ENCODE measurements around the gene AHDC1. TPM values are rescaled to one million over a fixed set of nuclear protein-coding genes. Genes with fewer than 3 reads are reported as not detected.

The AHDC1 gene
- total and polyA plus RNA-seq, 9 of the 15 experiments (the other 6 are each of a cell fraction or from before 2014, with no cell fraction given), result 0.21 to 36.4 (median 4.7) TPM

DNA sequence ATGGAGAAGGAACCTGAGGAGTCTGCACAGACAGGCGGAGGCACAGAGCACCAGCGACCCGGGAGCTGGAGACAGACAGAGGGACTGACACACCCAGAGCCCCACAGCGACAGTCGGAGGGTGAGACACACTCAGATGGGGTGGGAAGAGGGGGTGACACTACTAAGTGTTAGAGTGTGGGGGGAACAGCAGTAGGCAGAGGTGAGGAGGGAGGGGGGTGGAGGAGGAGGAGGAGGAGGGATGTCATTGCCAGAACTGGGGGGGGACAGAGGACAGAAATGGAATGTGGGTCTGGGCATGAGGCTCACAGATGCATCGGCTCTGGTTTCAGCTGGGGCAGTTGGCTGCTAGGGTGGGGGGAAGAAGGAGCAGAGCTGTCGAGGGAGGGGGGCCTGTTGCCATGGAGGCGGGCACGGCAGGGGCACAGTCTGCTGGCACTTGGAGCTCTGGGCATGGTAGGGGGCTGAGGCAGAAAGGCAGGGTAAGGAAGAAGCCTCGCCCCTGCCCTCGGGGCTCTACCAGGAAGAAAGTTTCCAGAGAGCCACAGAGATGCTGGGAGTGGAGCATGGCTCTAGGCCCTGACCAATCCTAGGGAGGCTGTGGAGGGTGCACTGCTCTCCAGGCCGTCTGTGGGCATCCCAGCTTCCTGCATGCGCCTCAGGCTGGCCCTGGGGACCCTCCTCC, 37.3 kb downstream of the AHDC1 start (continued):
- TF ChIP-seq DACH1 (IDR thresholded peaks at IDR 0.05; ENCODE audit: partially characterized antibody) (no peak), ZNF584 (CRISPR knock-in tag; IDR thresholded peaks at IDR 0.05; ENCODE audit: low read depth) (no peak), TCF7 (IDR thresholded peaks at IDR 0.05; ENCODE audit: borderline replicate concordance) (no peak), GABPB1 (CRISPR knock-in tag; IDR thresholded peaks at IDR 0.05) (no peak), ZKSCAN3 (CRISPR knock-in tag; IDR thresholded peaks at IDR 0.05) (no peak), PHB2 (IDR thresholded peaks at IDR 0.05; ENCODE audit: low read depth) (no peak), BHLHE40 (IDR thresholded peaks at IDR 0.05; ENCODE audit: low read length) (no peak)

DNA sequence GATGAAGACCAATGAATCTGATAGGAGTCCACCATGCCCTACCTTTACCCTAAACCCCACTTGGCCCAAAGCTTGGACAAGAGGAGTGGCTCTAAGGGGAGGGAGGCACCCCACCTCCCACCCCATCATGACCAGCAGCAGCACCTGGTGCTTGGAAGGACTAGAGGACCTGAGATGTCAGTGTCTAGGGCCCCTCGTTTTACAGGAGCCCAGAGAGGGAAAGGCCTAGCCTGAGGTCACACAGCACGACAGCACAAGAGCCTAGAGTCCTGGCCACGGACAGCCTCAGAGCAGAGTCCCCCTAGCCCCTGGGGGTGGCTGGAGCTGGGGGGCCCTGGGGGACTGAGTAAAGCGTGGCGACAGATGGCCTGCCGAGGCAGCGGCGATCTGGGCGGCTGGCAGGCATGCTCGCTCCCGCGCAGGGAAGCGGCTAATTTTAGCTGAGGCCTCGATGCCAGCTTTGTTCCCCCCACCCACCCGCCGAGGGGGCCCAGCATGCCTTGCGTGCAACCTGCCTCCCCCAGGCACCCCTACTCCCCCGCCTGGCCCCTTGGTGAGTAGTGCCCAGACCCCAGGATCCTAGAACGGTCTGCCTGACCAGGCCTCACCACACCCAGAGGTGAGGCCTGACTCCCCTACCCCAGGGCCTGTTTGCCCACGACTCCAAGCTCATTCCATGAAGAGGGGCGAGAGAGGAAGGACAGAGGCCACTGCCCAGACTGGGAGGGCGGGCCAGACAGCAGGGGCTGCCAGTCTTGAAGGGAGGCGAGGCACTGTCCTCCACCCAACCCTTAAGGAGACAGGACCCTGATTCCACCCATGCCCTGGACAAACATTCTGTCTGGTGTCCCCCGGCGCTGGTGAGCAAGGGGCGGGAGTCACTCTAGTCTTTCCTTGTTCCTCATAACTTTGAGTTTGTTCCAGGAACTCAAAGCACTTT, 39.0 kb downstream of the AHDC1 start:
- Histone ChIP-seq H3K4me3 (no peak overlapping the region), H3K36me3 (ENCODE audit: control insufficient read depth, insufficient read depth, low read length) (peaks cover 22% of the 10 kb centered on the region; the same call in 2 of the 3 replicates), H3K9me1 (ENCODE audit: control insufficient read depth, insufficient read depth, low read length) (peaks cover 11% of the 10 kb centered on the region), H3K27me3 (ENCODE audit: control insufficient read depth in 2 of 2, insufficient read depth in 2 of 2, low read length in 2 of 2) (no peaks in the 10 kb centered on the region), H3K9me3 (replicated peaks; ENCODE audit: control insufficient read depth, insufficient read depth, low read depth, low read length) (no peaks in the 10 kb centered on the region), H3K4me2 (ENCODE audit: insufficient read depth, low read length) (no peak overlapping the region), H3K4me1 (replicated peaks in 1 of 2; ENCODE audit: control insufficient read depth in 2 of 2, insufficient read depth in 2 of 2, low read length in 2 of 2) (peaks cover 68 to 98% of the 10 kb centered on the region in 2 experiments), H4K20me1 (replicated peaks; ENCODE audit: control insufficient read depth, insufficient read depth, low read length) (peaks cover 26% of the 10 kb centered on the region), H3K27ac (ENCODE audit: extremely low read depth, low read depth, low read length) (peak overlapping the region; percentile 73; the same call in 2 of the 3 replicates), H2AFZ (ENCODE audit: low read depth, low read length) (no peak overlapping the region), H3K9ac (ENCODE audit: insufficient read depth in 1 of 2, low read depth in 2 of 2, low read length in 2 of 2) (peak overlapping the region in 1 of 2 experiments; percentile 89; a peak in 2 of 4 replicates), H3K79me2 (ENCODE audit: control insufficient read depth, insufficient read depth, low read length) (peaks cover 75% of the 10 kb centered on the region)
- DNase-seq (ENCODE audit: extremely low read depth in 1 of 4, low spot score in 3 of 4), result no peak
- ChIA-PET CTCF (ENCODE audit: low intra/inter-chr PET ratio) (no interaction called here), POLR2A (interaction anchor here (0.6 to 1.9 kb wide), 9 partner anchors 8 to 87 kb away, joined by 3 to 4 read pairs (median 3); partner anchors contain the start of gene WASF2)
- no peak for ATAC-seq
- intact Hi-C loops (cut with micrococcal nuclease), result no loop called here
- BruUV-seq (replicated peaks), result no TSS peak
- in situ Hi-C loops (cut with MboI), result no loop called here
- no peak for FAIRE-seq
- WGBS (ENCODE audit: insufficient coverage, low coverage, missing lambda C conversion rate), result 90% methylated on average over 24 of the region's 26 CpGs
- TF ChIP-seq KDM5B (IDR thresholded peaks at IDR 0.05; ENCODE audit: insufficient replicate concordance, low read depth, low read length) (no peak), ZNF57 (CRISPR knock-in tag; IDR thresholded peaks at IDR 0.05) (no peak), MCM5 (IDR thresholded peaks at IDR 0.05; ENCODE audit: low read depth) (no peak), ZNF121 (CRISPR knock-in tag; conservative IDR thresholded peaks at IDR 0.05) (no peak), CC2D1A (IDR thresholded peaks at IDR 0.05) (no peak), FIP1L1 (IDR thresholded peaks at IDR 0.05; ENCODE audit: low read depth, low read length, poor library complexity, severe bottlenecking) (no peak)
- TF ChIP-seq, protein P1, sequence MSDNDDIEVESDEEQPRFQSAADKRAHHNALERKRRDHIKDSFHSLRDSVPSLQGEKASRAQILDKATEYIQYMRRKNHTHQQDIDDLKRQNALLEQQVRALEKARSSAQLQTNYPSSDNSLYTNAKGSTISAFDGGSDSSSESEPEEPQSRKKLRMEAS (CRISPR knock-in tag; IDR thresholded peaks at IDR 0.05), result 0 out of 2 replicates have a peak, but pooled peaks have one; percentile 28
- TF ChIP-seq, protein P2, sequence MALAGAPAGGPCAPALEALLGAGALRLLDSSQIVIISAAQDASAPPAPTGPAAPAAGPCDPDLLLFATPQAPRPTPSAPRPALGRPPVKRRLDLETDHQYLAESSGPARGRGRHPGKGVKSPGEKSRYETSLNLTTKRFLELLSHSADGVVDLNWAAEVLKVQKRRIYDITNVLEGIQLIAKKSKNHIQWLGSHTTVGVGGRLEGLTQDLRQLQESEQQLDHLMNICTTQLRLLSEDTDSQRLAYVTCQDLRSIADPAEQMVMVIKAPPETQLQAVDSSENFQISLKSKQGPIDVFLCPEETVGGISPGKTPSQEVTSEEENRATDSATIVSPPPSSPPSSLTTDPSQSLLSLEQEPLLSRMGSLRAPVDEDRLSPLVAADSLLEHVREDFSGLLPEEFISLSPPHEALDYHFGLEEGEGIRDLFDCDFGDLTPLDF (CRISPR knock-in tag; IDR thresholded peaks at IDR 0.05), result no peak
- TF ChIP-seq, protein P3, sequence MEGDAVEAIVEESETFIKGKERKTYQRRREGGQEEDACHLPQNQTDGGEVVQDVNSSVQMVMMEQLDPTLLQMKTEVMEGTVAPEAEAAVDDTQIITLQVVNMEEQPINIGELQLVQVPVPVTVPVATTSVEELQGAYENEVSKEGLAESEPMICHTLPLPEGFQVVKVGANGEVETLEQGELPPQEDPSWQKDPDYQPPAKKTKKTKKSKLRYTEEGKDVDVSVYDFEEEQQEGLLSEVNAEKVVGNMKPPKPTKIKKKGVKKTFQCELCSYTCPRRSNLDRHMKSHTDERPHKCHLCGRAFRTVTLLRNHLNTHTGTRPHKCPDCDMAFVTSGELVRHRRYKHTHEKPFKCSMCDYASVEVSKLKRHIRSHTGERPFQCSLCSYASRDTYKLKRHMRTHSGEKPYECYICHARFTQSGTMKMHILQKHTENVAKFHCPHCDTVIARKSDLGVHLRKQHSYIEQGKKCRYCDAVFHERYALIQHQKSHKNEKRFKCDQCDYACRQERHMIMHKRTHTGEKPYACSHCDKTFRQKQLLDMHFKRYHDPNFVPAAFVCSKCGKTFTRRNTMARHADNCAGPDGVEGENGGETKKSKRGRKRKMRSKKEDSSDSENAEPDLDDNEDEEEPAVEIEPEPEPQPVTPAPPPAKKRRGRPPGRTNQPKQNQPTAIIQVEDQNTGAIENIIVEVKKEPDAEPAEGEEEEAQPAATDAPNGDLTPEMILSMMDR (IDR thresholded peaks at IDR 0.05 in 2 of 3, conservative IDR thresholded peaks at IDR 0.05 in 1 of 3; ENCODE audit: insufficient read depth in 2 of 3, low read depth in 1 of 3, low read length in 3 of 3), result no peak

Measured in K562 (cell line).